ENCODE measurements around the gene ZNF10.
A peak's percentile ranks its signal among the peaks of the same experiment; 100 is the strongest.

Gene ZNF10

DNA sequence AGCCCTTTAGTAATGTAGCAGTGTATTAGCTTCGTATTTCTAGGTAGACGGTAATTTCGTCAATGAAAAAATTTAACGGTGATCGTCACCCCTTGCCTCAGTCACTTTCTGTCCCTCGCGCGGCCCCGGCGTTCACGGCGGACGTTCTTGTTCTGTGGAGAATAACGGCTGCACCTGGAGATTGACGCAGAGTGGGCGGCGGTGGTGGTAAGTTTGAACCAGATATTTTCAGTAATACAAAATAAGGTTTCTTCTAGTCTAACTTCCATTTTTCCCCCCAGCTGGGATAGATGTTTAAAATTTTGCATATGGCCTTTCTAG, 341 bp downstream of the ZNF10 start:
- Histone ChIP-seq H3K27ac (peak overlapping the region; percentile 91), H3K27me3 (ENCODE audit: insufficient read depth, low read depth, severe bottlenecking) (no peaks in the 10 kb centered on the region), H3K9me3 (ENCODE audit: severe bottlenecking) (peaks cover 30% of the 10 kb centered on the region), H3K4me3 (ENCODE audit: low read depth, low read length) (peak overlapping the region; percentile 92), H3K36me3 (peaks cover 61% of the 10 kb centered on the region)
- DNase-seq, result peak; percentile 33
- no peak for TF ChIP-seq CTCF (IDR thresholded peaks at IDR 0.05; ENCODE audit: low read depth, low read length)

- peaks cover 85% of the 10 kb centered on the region for H3K36me3 ChIP-seq
- H3K27ac ChIP-seq, result no peak overlapping the region
- H3K9me3 ChIP-seq (ENCODE audit: severe bottlenecking), result peaks cover 23% of the 10 kb centered on the region
- TF ChIP-seq CTCF (IDR thresholded peaks at IDR 0.05; ENCODE audit: low read depth, low read length), result no peak
- no peak overlapping the region for H3K4me3 ChIP-seq (ENCODE audit: low read depth, low read length)
- no peaks in the 10 kb centered on the region for H3K27me3 ChIP-seq (ENCODE audit: insufficient read depth, low read depth, severe bottlenecking)
- no peak for DNase-seq
Observed at GRCh38 chr12:133135747-133136146, 5.3 kb downstream of the ZNF10 start.

- Histone ChIP-seq H3K9me3 (ENCODE audit: severe bottlenecking) (peaks cover 35% of the 10 kb centered on the region), H3K27me3 (ENCODE audit: insufficient read depth, low read depth, severe bottlenecking) (no peaks in the 10 kb centered on the region), H3K36me3 (peaks cover 86% of the 10 kb centered on the region), H3K4me3 (ENCODE audit: low read depth, low read length) (no peak overlapping the region), H3K27ac (no peak overlapping the region)
- DNase-seq, result no peak
- TF ChIP-seq CTCF (IDR thresholded peaks at IDR 0.05; ENCODE audit: low read depth, low read length), result no peak
Observed at GRCh38 chr12:133145981-133146380, 15.6 kb downstream of the ZNF10 start.

DNA sequence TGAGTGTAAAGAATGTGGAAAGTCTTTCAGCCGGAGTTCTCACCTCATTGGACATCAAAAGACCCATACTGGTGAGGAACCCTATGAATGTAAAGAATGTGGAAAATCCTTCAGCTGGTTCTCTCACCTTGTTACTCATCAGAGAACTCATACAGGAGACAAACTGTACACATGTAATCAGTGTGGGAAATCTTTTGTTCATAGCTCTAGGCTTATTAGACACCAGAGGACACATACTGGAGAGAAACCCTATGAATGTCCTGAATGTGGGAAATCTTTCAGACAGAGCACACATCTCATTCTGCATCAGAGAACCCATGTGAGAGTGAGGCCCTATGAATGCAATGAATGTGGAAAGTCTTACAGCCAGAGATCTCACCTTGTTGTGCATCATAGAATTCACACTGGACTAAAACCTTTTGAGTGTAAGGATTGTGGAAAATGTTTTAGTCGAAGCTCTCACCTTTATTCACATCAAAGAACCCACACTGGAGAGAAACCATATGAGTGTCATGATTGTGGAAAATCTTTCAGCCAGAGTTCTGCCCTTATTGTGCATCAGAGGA, 25.8 kb downstream of the ZNF10 start:
- no peak for TF ChIP-seq CTCF (IDR thresholded peaks at IDR 0.05; ENCODE audit: low read depth, low read length)
- Histone ChIP-seq H3K4me3 (ENCODE audit: low read depth, low read length) (no peak overlapping the region), H3K9me3 (ENCODE audit: severe bottlenecking) (peaks cover 52% of the 10 kb centered on the region), H3K36me3 (peaks cover 79% of the 10 kb centered on the region), H3K27ac (no peak overlapping the region), H3K27me3 (ENCODE audit: insufficient read depth, low read depth, severe bottlenecking) (no peaks in the 10 kb centered on the region)
- DNase-seq, result no peak

DNA sequence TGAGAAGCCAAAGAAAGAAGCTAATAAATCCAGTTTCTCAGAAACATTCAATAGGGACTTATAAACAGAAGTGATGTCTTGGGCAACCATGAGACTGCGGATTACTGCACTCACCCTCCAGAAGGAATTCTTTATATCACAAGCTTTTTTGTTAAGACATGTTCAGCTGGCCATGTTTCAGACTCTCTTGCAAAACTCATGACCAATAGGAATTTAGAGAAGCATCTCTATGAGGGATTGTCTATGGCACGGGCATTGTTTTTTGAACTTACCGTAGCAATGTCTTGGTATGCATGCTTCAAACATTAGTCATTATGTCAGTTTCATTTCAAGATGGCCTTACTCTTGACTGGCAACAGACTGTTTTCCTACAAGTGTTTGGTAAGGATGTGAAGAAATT, 35.3 kb downstream of the ZNF10 start:
- no peak for TF ChIP-seq CTCF (IDR thresholded peaks at IDR 0.05; ENCODE audit: low read depth, low read length)
- peaks cover 12% of the 10 kb centered on the region for H3K9me3 ChIP-seq (ENCODE audit: severe bottlenecking)

GRCh38 chr12:133172491-133172890, 42.1 kb downstream of the ZNF10 start:
- H3K27me3 ChIP-seq (ENCODE audit: insufficient read depth, low read depth, severe bottlenecking), result no peaks in the 10 kb centered on the region
- no peaks in the 10 kb centered on the region for H3K36me3 ChIP-seq
- TF ChIP-seq CTCF (IDR thresholded peaks at IDR 0.05; ENCODE audit: low read depth, low read length), result no peak
- DNase-seq, result no peak
- H3K27ac ChIP-seq, result no peak overlapping the region
- H3K9me3 ChIP-seq (ENCODE audit: severe bottlenecking), result peaks cover 40% of the 10 kb centered on the region
- H3K4me3 ChIP-seq (ENCODE audit: low read depth, low read length), result no peak overlapping the region

More for the DNA sequence above, 35.3 kb downstream of the ZNF10 start:
- Histone ChIP-seq H3K27ac (no peak overlapping the region), H3K4me3 (ENCODE audit: low read depth, low read length) (no peak overlapping the region), H3K27me3 (ENCODE audit: insufficient read depth, low read depth, severe bottlenecking) (no peaks in the 10 kb centered on the region), H3K36me3 (no peaks in the 10 kb centered on the region)
- no peak for DNase-seq
